Measurements from ENCODE around the gene BRAT1.

DNA sequence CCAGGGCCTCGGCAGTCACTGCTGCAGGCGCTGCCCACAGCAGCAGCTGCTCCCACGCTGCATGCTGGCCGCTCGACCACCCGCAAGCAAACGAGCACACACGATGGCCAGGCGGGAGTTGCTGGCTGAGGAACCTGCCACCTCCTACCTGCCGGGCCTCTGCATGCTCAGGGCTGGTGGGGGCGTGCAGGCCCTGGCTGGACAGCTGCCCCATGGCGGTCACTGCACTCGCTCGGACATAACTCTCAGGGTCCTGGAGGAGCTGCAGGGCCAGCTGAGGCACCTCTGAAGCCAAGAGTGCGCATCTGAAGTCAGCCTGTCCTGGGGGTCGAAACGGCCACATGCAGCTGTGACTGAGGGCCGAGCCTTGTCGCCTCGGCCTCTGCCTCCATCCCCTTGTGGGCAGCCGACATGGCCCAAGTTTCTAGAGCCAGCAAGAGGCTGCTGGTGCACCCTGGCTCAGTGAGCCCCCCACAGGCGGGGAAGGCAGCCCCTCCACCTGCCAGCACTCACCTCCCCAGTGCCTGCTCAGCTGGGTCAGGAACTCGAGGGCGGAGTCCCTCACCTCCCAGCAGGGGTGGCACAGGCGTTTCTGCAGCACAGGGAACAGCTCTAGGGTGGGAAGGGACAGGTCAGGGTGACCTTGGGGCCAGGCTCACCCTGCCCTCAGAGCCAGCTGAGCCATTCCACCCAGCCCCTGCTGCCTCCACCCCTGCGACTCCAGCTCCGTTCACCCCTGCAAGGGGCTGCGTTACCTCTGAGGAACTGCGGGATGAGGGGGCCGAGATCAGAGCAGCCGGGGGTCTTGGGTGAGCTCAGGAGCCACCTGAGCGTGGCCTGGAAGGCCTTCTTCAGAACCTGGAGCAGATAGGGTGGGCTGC is 16.1 kb downstream of the BRAT1 start:
- TF ChIP-seq EZH2 (IDR thresholded peaks at IDR 0.05; ENCODE audit: low read depth, unreplicated experiment) (no peak), POLR2AphosphoS5 (IDR thresholded peaks at IDR 0.05; ENCODE audit: low read depth) (no peak), STAT1 (IDR thresholded peaks at IDR 0.05; ENCODE audit: unreplicated experiment) (no peak), EZH2phosphoT487 (IDR thresholded peaks at IDR 0.05; ENCODE audit: unreplicated experiment) (no peak), JUNB (IDR thresholded peaks at IDR 0.05; ENCODE audit: unreplicated experiment) (no peak), ZNF114 (CRISPR knock-in tag; IDR thresholded peaks at IDR 0.05) (no peak), ZNF331 (CRISPR knock-in tag; IDR thresholded peaks at IDR 0.05; ENCODE audit: low read depth) (no peak), CREB1 (CRISPR knock-in tag; IDR thresholded peaks at IDR 0.05; ENCODE audit: low read depth) (no peak), ZNF462 (CRISPR knock-in tag; IDR thresholded peaks at IDR 0.05) (no peak), NANOG (IDR thresholded peaks at IDR 0.05; ENCODE audit: borderline replicate concordance) (no peak)
- TF ChIP-seq, protein P1, sequence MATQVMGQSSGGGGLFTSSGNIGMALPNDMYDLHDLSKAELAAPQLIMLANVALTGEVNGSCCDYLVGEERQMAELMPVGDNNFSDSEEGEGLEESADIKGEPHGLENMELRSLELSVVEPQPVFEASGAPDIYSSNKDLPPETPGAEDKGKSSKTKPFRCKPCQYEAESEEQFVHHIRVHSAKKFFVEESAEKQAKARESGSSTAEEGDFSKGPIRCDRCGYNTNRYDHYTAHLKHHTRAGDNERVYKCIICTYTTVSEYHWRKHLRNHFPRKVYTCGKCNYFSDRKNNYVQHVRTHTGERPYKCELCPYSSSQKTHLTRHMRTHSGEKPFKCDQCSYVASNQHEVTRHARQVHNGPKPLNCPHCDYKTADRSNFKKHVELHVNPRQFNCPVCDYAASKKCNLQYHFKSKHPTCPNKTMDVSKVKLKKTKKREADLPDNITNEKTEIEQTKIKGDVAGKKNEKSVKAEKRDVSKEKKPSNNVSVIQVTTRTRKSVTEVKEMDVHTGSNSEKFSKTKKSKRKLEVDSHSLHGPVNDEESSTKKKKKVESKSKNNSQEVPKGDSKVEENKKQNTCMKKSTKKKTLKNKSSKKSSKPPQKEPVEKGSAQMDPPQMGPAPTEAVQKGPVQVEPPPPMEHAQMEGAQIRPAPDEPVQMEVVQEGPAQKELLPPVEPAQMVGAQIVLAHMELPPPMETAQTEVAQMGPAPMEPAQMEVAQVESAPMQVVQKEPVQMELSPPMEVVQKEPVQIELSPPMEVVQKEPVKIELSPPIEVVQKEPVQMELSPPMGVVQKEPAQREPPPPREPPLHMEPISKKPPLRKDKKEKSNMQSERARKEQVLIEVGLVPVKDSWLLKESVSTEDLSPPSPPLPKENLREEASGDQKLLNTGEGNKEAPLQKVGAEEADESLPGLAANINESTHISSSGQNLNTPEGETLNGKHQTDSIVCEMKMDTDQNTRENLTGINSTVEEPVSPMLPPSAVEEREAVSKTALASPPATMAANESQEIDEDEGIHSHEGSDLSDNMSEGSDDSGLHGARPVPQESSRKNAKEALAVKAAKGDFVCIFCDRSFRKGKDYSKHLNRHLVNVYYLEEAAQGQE (IDR thresholded peaks at IDR 0.05; ENCODE audit: unreplicated experiment), result no peak
- TF ChIP-seq, protein P2, sequence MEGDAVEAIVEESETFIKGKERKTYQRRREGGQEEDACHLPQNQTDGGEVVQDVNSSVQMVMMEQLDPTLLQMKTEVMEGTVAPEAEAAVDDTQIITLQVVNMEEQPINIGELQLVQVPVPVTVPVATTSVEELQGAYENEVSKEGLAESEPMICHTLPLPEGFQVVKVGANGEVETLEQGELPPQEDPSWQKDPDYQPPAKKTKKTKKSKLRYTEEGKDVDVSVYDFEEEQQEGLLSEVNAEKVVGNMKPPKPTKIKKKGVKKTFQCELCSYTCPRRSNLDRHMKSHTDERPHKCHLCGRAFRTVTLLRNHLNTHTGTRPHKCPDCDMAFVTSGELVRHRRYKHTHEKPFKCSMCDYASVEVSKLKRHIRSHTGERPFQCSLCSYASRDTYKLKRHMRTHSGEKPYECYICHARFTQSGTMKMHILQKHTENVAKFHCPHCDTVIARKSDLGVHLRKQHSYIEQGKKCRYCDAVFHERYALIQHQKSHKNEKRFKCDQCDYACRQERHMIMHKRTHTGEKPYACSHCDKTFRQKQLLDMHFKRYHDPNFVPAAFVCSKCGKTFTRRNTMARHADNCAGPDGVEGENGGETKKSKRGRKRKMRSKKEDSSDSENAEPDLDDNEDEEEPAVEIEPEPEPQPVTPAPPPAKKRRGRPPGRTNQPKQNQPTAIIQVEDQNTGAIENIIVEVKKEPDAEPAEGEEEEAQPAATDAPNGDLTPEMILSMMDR (conservative IDR thresholded peaks at IDR 0.05; ENCODE audit: low read depth in 2 of 2), result no peak
- TF ChIP-seq, protein P3, sequence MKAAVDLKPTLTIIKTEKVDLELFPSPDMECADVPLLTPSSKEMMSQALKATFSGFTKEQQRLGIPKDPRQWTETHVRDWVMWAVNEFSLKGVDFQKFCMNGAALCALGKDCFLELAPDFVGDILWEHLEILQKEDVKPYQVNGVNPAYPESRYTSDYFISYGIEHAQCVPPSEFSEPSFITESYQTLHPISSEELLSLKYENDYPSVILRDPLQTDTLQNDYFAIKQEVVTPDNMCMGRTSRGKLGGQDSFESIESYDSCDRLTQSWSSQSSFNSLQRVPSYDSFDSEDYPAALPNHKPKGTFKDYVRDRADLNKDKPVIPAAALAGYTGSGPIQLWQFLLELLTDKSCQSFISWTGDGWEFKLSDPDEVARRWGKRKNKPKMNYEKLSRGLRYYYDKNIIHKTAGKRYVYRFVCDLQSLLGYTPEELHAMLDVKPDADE (IDR thresholded peaks at IDR 0.05), result no peak
